GM18858 (cell line): ENCODE measurements around the gene PGGHG.

Experiments used
- ATAC-seq: cut with Tn5 transposase; IDR thresholded peaks from one replicate; pipeline ENCODE4 v1.9.1; 2021; ENCODE audit not compliant: unreplicated experiment

Gene PGGHG

GRCh38 chr11:269146-269890 is 19.6 kb upstream of the PGGHG start:
- peak; percentile 64 for ATAC-seq

- ATAC-seq = no peak
Measured at GRCh38 chr11:270451-271318, 18.2 kb upstream of the PGGHG start.

- no peak for ATAC-seq
Measured at GRCh38 chr11:271319-271715, 17.6 kb upstream of the PGGHG start.

GRCh38 chr11:272195-272930 is 16.6 kb upstream of the PGGHG start:
- no peak for ATAC-seq

- ATAC-seq = no peak
Measured at GRCh38 chr11:272931-273198, 16.1 kb upstream of the PGGHG start.

- no peak for ATAC-seq
Measured at GRCh38 chr11:276219-276618, 12.7 kb upstream of the PGGHG start.

GRCh38 chr11:278001-278951 is 10.7 kb upstream of the PGGHG start, which contains the start of gene NLRP6:
NLRP6 (plus strand) TSS chr11:278407; CDS start chr11:278570, 163 bp downstream.
- ATAC-seq = no peak

GRCh38 chr11:279040-279965 is 9.6 kb upstream of the PGGHG start:
- ATAC-seq = no peak

- ATAC-seq = no peak
Measured at GRCh38 chr11:279966-280705, 8.8 kb upstream of the PGGHG start.

- no peak for ATAC-seq
Measured at GRCh38 chr11:280706-281485, 8.0 kb upstream of the PGGHG start.

GRCh38 chr11:281486-282161 is 7.3 kb upstream of the PGGHG start:
- ATAC-seq = no peak

GRCh38 chr11:282171-282570 is 6.8 kb upstream of the PGGHG start:
- no peak for ATAC-seq

- no peak for ATAC-seq
Measured at GRCh38 chr11:282630-283360, 6.1 kb upstream of the PGGHG start.

GRCh38 chr11:283405-284104 is 5.4 kb upstream of the PGGHG start:
- ATAC-seq = no peak

GRCh38 chr11:284105-285020 is 4.6 kb upstream of the PGGHG start:
- ATAC-seq = no peak
